Uterus (tissue), 4 donors: ENCODE measurements around the gene PITX2. TPM values are rescaled to one million over a fixed set of nuclear protein-coding genes. Genes with fewer than 3 reads are reported as not detected.
A peak's percentile ranks its signal among the peaks of the same experiment; 100 is the strongest.

Source experiments
- DNase-seq, 2 donors: peaks; one replicate each; pipeline ENCODE4 v3.0.0-alpha.2; 2019 to 2020
- H3K27ac ChIP-seq, 2 donors: fragments of 200-600 bp; sonication (generic); 1 replicate in 1 of 2; 2 replicates in 1 of 2; pipeline ENCODE4 v1.5.1; 2016 to 2018
- H3K27me3 ChIP-seq, 2 donors: fragments of 200-600 bp; sonication (generic); one replicate each; pipeline ENCODE4 v1.5.1; 2018 to 2019; ENCODE audit warnings: control low read depth in 1 of 2
- H3K36me3 ChIP-seq, 2 donors: fragments of 200-600 bp; sonication (generic); one replicate each; pipeline ENCODE4 v1.5.1; 2019; ENCODE audit warnings: control low read depth in 1 of 2
- H3K4me1 ChIP-seq, 2 donors: fragments of 200-600 bp; sonication (generic); one replicate each; pipeline ENCODE4 v1.5.1; 2018 to 2019; ENCODE audit warnings: control low read depth in 1 of 2
- H3K4me3 ChIP-seq, 2 donors: fragments of 200-600 bp; sonication (generic); 1 replicate in 1 of 2; 2 replicates in 1 of 2; pipeline ENCODE4 v1.5.1; 2018 to 2019; ENCODE audit warnings: mild to moderate bottlenecking in 1 of 2
- H3K9me3 ChIP-seq, 2 donors: fragments of 200-600 bp; sonication (generic); one replicate each; pipeline ENCODE4 v1.5.1; 2019; ENCODE audit warnings: control low read depth in 1 of 2
- CTCF ChIP-seq, 4 experiments: fragments of 200-600 bp in 2 of 4; fragments of 450-650 bp in 2 of 4; sonication (generic) in 2 of 4; IDR thresholded peaks; one replicate each; pipeline ENCODE4 v1.5.1; 2016 to 2019; ENCODE audit warnings: antibody characterized with exemption in 4 of 4, mild to moderate bottlenecking in 2 of 4, moderate library complexity in 1 of 4
- POLR2A ChIP-seq, 2 donors: fragments of 450-650 bp; IDR thresholded peaks; one replicate each; pipeline ENCODE4 v1.6.1; 2016; ENCODE audit warnings: antibody characterized with exemption in 2 of 2, mild to moderate bottlenecking in 1 of 2, moderate library complexity in 1 of 2
- intact Hi-C: fragments of 100-400 bp; cut with DNase I; formaldehyde crosslinking; loops from one replicate; pipeline ENCODE4 v1.15.1; 2023; ENCODE audit warnings: low total_unique reads
- total RNA-seq, 4 donors: library from RNA; depleted of rRNA in 3 of 4; stranded (reverse); fragments of >200 nt in 3 of 4; gene quantifications; one replicate each; pipeline versions ENCODE4 v1.1.0 to v1.2.4, GENCODE V29; 2014 to 2023
- donor health status: DM: yes; HTN: yes; CAD: no.

PITX2 gene
- total RNA-seq, 4 donors from 2014 or later = 0.14 TPM; not detected in 3

- H3K27me3 ChIP-seq = peaks cover 48 to 97% of the 10 kb centered on the region in 2 donors
- TF ChIP-seq CTCF (IDR thresholded peaks at IDR 0.05) = no peak
- TF ChIP-seq POLR2A (IDR thresholded peaks at IDR 0.05) = no peak
- H3K27ac ChIP-seq = no peak overlapping the region
- no peaks in the 10 kb centered on the region for H3K36me3 ChIP-seq
- H3K4me1 ChIP-seq = peaks cover 0 to 11% of the 10 kb centered on the region in 2 donors
- no peak for DNase-seq
- peak overlapping the region in 1 of 2 donors; percentile 27 for H3K4me3 ChIP-seq
- intact Hi-C loops = no loop called here
- H3K9me3 ChIP-seq = no peaks in the 10 kb centered on the region
These were observed 782 bp downstream of the PITX2 start for GRCh38 chr4:110621839-110622751.

- Histone ChIP-seq H3K4me1 (peaks cover 0 to 11% of the 10 kb centered on the region in 2 donors), H3K4me3 (no peak overlapping the region), H3K27me3 (peaks cover 49 to 97% of the 10 kb centered on the region in 2 donors), H3K27ac (no peak overlapping the region), H3K36me3 (no peaks in the 10 kb centered on the region), H3K9me3 (no peaks in the 10 kb centered on the region)
- DNase-seq = no peak
- intact Hi-C loops = no loop called here
- TF ChIP-seq POLR2A (IDR thresholded peaks at IDR 0.05) (no peak), CTCF (IDR thresholded peaks at IDR 0.05) (no peak)
These were observed 1.5 kb downstream of the PITX2 start for GRCh38 chr4:110621328-110621812.

- intact Hi-C loops = no loop called here
- H3K4me3 ChIP-seq = no peak overlapping the region
- no peak overlapping the region for H3K27ac ChIP-seq
- DNase-seq = no peak
- H3K9me3 ChIP-seq = no peaks in the 10 kb centered on the region
- peaks cover 0 to 11% of the 10 kb centered on the region in 2 donors for H3K4me1 ChIP-seq
- H3K27me3 ChIP-seq = peaks cover 49 to 97% of the 10 kb centered on the region in 2 donors
- H3K36me3 ChIP-seq = no peaks in the 10 kb centered on the region
- TF ChIP-seq POLR2A (IDR thresholded peaks at IDR 0.05) = no peak
- TF ChIP-seq CTCF (IDR thresholded peaks at IDR 0.05) = no peak
These were observed 2.1 kb downstream of the PITX2 start for GRCh38 chr4:110620691-110621327.

- no peaks in the 10 kb centered on the region for H3K36me3 ChIP-seq
- H3K9me3 ChIP-seq = no peaks in the 10 kb centered on the region
- H3K4me3 ChIP-seq = no peak overlapping the region
- TF ChIP-seq CTCF (IDR thresholded peaks at IDR 0.05) (no peak), POLR2A (IDR thresholded peaks at IDR 0.05) (no peak)
- DNase-seq = no peak
- peaks cover 0 to 11% of the 10 kb centered on the region in 2 donors for H3K4me1 ChIP-seq
- peaks cover 49 to 97% of the 10 kb centered on the region in 2 donors for H3K27me3 ChIP-seq
- no peak overlapping the region for H3K27ac ChIP-seq
- intact Hi-C loops = no loop called here
These were observed 2.6 kb downstream of the PITX2 start for GRCh38 chr4:110620322-110620690.
